ENCODE results near the gene SLC7A7. TPM values are rescaled to one million over a fixed set of nuclear protein-coding genes. Genes with fewer than 3 reads are reported as not detected.
"Not testable (repeated sequence)": the region's sequence is repeated elsewhere in the genome, so short reads cannot be mapped to it uniquely, and the experiment has no call there.

Gene SLC7A7
- polyA plus RNA-seq, 1 donor from 2014 or later, result not detected

GRCh38 chr14:22805235-22805634, 10.0 kb downstream of the SLC7A7 start:
- not testable (repeated sequence) for H3K9ac ChIP-seq (ENCODE audit: low read length); H3K4me2 ChIP-seq (ENCODE audit: low read length); H3K27me3 ChIP-seq (ENCODE audit: insufficient read depth, low read depth, low read length); H3F3A ChIP-seq (ENCODE audit: insufficient read depth, low read length, poor library complexity, severe bottlenecking); H4K20me1 ChIP-seq (ENCODE audit: insufficient read depth); H3K4me3 ChIP-seq (ENCODE audit: low read length); H3K9me3 ChIP-seq (ENCODE audit: low read length); H2AFZ ChIP-seq (ENCODE audit: low read depth, low read length); H3K36me3 ChIP-seq (ENCODE audit: insufficient read depth, low read length); H3K79me2 ChIP-seq (replicated peaks; ENCODE audit: insufficient read depth, low read length); H3K27ac ChIP-seq (ENCODE audit: low read length); H3K9me2 ChIP-seq (ENCODE audit: insufficient read depth, low read length)

GRCh38 chr14:22803687-22803974, 11.6 kb downstream of the SLC7A7 start:
- Histone ChIP-seq H3K27me3 (ENCODE audit: insufficient read depth, low read depth, low read length) (no peaks in the 10 kb centered on the region), H3K4me2 (ENCODE audit: low read length) (no peak overlapping the region), H3K9me2 (ENCODE audit: insufficient read depth, low read length) (no peaks in the 10 kb centered on the region), H3F3A (ENCODE audit: insufficient read depth, low read length, poor library complexity, severe bottlenecking) (no peaks in the 10 kb centered on the region), H2AFZ (ENCODE audit: low read depth, low read length) (no peak overlapping the region), H3K79me2 (replicated peaks; ENCODE audit: insufficient read depth, low read length) (no peaks in the 10 kb centered on the region), H3K9me3 (ENCODE audit: low read length) (no peaks in the 10 kb centered on the region), H3K9ac (ENCODE audit: low read length) (no peak overlapping the region), H4K20me1 (ENCODE audit: insufficient read depth) (no peaks in the 10 kb centered on the region), H3K4me3 (ENCODE audit: low read length) (no peak overlapping the region), H3K36me3 (ENCODE audit: insufficient read depth, low read length) (no peaks in the 10 kb centered on the region), H3K27ac (ENCODE audit: low read length) (no peak overlapping the region)
- TF ChIP-seq MXI1 (conservative IDR thresholded peaks at IDR 0.05; ENCODE audit: poor library complexity, severe bottlenecking) (no peak), EP300 (conservative IDR thresholded peaks at IDR 0.05; ENCODE audit: poor library complexity, severe bottlenecking) (no peak), POLR2AphosphoS5 (IDR thresholded peaks at IDR 0.05) (no peak), SMC3 (conservative IDR thresholded peaks at IDR 0.05; ENCODE audit: poor library complexity) (no peak), EZH2 (IDR thresholded peaks at IDR 0.05; ENCODE audit: borderline replicate concordance, insufficient read depth, low read length, poor library complexity, severe bottlenecking) (no peak), TAF1 (IDR thresholded peaks at IDR 0.05; ENCODE audit: low read depth) (no peak), CTCF (IDR thresholded peaks at IDR 0.05; ENCODE audit: poor library complexity, severe bottlenecking) (no peak), REST (IDR thresholded peaks at IDR 0.05; ENCODE audit: borderline replicate concordance) (no peak), RAD21 (conservative IDR thresholded peaks at IDR 0.05) (no peak)

Data from neural cell (in vitro differentiated cells).